Trophoblast cell (in vitro differentiated cells and primary cell): ENCODE measurements around the gene RNGTT.

ENCODE experiments used
- DNase-seq, 2 donors: peaks; one replicate each; pipeline ENCODE4 v3.0.0-alpha.2; 2016
- H2AFZ ChIP-seq: 2 replicates; pipeline ENCODE4 v1.6.1; 2013; ENCODE audit warnings: low read length, moderate library complexity, mild to moderate bottlenecking; ENCODE audit not compliant: insufficient read depth, poor library complexity
- H2AK5ac ChIP-seq: 2 replicates; pipeline ENCODE4 v1.6.1; 2013; ENCODE audit warnings: mild to moderate bottlenecking, low read length
- H2BK120ac ChIP-seq: 2 replicates; pipeline ENCODE4 v1.6.1; 2013; ENCODE audit warnings: low read length, mild to moderate bottlenecking, moderate library complexity; ENCODE audit not compliant: insufficient read depth, poor library complexity
- H2BK12ac ChIP-seq: 2 replicates; pipeline ENCODE4 v1.6.1; 2013; ENCODE audit warnings: mild to moderate bottlenecking, low read length, moderate library complexity
- H2BK5ac ChIP-seq: 2 replicates; pipeline ENCODE4 v1.6.1; 2013; ENCODE audit warnings: low read length, low read depth, moderate library complexity, mild to moderate bottlenecking; ENCODE audit not compliant: poor library complexity
- H3K14ac ChIP-seq: 2 replicates; pipeline ENCODE4 v1.6.1; 2013; ENCODE audit warnings: mild to moderate bottlenecking, low read length
- H3K18ac ChIP-seq: 2 replicates; pipeline ENCODE4 v1.6.1; 2013; ENCODE audit warnings: mild to moderate bottlenecking, low read length
- H3K23ac ChIP-seq: 2 replicates; pipeline ENCODE4 v1.6.1; 2013; ENCODE audit warnings: low read length
- H3K27ac ChIP-seq: 2 replicates; pipeline ENCODE4 v1.5.1; 2013; ENCODE audit warnings: low read depth, mild to moderate bottlenecking, inconsistent platforms, low read length, moderate library complexity
- H3K27me3 ChIP-seq: 2 replicates; pipeline ENCODE4 v1.6.1; 2013; ENCODE audit warnings: inconsistent platforms, mild to moderate bottlenecking, low read length, moderate library complexity; ENCODE audit not compliant: insufficient read depth
- H3K36me3 ChIP-seq, 2 experiments: 1 replicate in 1 of 2; 2 replicates in 1 of 2; pipeline ENCODE4 v1.6.1; 2013; ENCODE audit warnings: low read length in 2 of 2, mild to moderate bottlenecking in 2 of 2, moderate library complexity in 1 of 2; ENCODE audit not compliant: insufficient read depth in 2 of 2, control insufficient read depth in 1 of 2
- H3K4ac ChIP-seq: 2 replicates; pipeline ENCODE4 v1.6.1; 2013; ENCODE audit warnings: low read depth, mild to moderate bottlenecking, low read length, moderate library complexity
- H3K4me1 ChIP-seq, 2 experiments: 1 replicate in 1 of 2; 2 replicates in 1 of 2; pipeline ENCODE4 v1.6.1; 2013; ENCODE audit warnings: low read length in 2 of 2, mild to moderate bottlenecking in 2 of 2, moderate library complexity in 1 of 2; ENCODE audit not compliant: insufficient read depth in 2 of 2, control insufficient read depth in 1 of 2
- H3K4me2 ChIP-seq: 2 replicates; pipeline ENCODE4 v1.6.1; 2013; ENCODE audit warnings: inconsistent platforms, mild to moderate bottlenecking, low read length, moderate library complexity
- H3K4me3 ChIP-seq: 2 replicates; pipeline ENCODE4 v1.5.1; 2013; ENCODE audit warnings: mild to moderate bottlenecking, low read depth, low read length, inconsistent platforms
- H3K79me1 ChIP-seq: one replicate; pipeline ENCODE4 v1.6.1; 2013; ENCODE audit warnings: low read length
- H3K79me2 ChIP-seq: 2 replicates; pipeline ENCODE4 v1.6.1; 2013; ENCODE audit warnings: low read length, mild to moderate bottlenecking; ENCODE audit not compliant: control insufficient read depth, insufficient read depth, poor library complexity
- H3K9ac ChIP-seq: 2 replicates; pipeline ENCODE4 v1.6.1; 2013; ENCODE audit warnings: mild to moderate bottlenecking, low read length
- H3K9me3 ChIP-seq: 2 replicates; pipeline ENCODE4 v1.6.1; 2013; ENCODE audit warnings: low read depth, mild to moderate bottlenecking, control low read depth, inconsistent platforms, low read length; ENCODE audit not compliant: insufficient read depth
- H4K12ac ChIP-seq: 2 replicates; pipeline ENCODE4 v1.6.1; 2013; ENCODE audit warnings: low read depth, mild to moderate bottlenecking, low read length, moderate library complexity
- H4K8ac ChIP-seq: 2 replicates; pipeline ENCODE4 v1.6.1; 2013; ENCODE audit warnings: low read depth, mild to moderate bottlenecking, low read length, moderate library complexity
- H4K91ac ChIP-seq: one replicate; pipeline ENCODE4 v1.6.1; 2013; ENCODE audit warnings: low read depth, mild to moderate bottlenecking, low read length, moderate library complexity
- WGBS: extraction: QIAGEN DNeasy Blood & Tissue Kit; methylation state at CpG from one replicate; pipeline ENCODE4 v1.1.7; 2013; ENCODE audit warnings: missing lambda C conversion rate; ENCODE audit not compliant: insufficient read length, insufficient coverage; ENCODE audit errors: extremely low coverage; 5-methylcytosine and 5-hydroxymethylcytosine counted together

RNGTT gene

DNA sequence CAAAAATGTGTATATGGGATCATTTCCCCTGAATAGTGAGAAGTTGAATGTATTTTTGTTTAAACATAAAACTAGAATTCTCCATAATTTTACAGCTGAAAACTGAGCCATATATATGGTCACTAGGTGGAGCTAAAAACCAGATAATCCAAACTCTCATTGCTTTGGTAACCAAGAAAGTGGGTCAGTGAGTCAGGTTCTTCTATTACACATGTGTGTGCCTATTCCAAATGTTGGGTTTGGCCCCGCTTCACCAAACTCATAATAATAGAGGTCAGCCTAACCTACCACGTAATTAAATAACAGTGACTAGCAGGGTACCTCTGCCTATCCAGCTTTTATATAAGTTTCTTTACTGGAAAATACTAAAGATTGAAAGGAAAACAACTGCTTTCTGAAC, 19.3 kb upstream of the RNGTT start:
- Histone ChIP-seq H2BK5ac (no peak overlapping the region), H4K12ac (no peak overlapping the region), H3K18ac (no peak overlapping the region), H3K36me3 (no peaks in the 10 kb centered on the region), H2BK12ac (no peak overlapping the region), H4K91ac (no peak overlapping the region), H4K8ac (no peak overlapping the region), H3K23ac (no peak overlapping the region), H3K79me1 (no peaks in the 10 kb centered on the region), H3K27ac (no peak overlapping the region), H2BK120ac (no peak overlapping the region), H3K4ac (no peak overlapping the region), H3K4me1 (no peaks in the 10 kb centered on the region), H3K9me3 (no peaks in the 10 kb centered on the region), H2AFZ (no peak overlapping the region), H3K9ac (no peak overlapping the region), H3K79me2 (no peaks in the 10 kb centered on the region), H3K27me3 (no peaks in the 10 kb centered on the region), H3K4me3 (no peak overlapping the region), H3K14ac (no peak overlapping the region), H3K4me2 (no peak overlapping the region), H2AK5ac (no peak overlapping the region)
- no CpG with 5 or more reads among the region's 2 CpGs for WGBS
- peak in 1 of 2 donors; percentile 89 for DNase-seq

DNA sequence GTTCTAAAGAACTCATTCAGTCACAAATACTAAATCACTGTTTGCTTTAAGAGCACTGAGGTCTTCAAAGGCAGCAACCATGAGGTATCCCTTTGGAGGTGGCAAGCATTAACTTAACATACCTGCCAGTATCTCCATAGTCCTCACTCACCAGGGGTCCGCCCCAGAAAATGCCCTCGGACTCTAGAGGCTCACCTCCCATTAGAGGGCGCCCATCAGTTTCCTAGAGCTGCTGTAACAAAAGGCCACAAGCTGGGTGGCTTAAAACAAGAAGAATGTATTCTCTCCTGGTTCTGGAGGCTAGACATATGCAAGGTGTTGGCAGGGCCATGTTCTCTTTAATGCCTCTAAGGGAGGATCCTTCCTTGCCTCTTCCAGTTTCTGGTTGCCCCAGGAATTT, 12.0 kb upstream of the RNGTT start:
- Histone ChIP-seq H4K12ac (no peak overlapping the region), H3K9me3 (no peaks in the 10 kb centered on the region), H3K14ac (no peak overlapping the region), H3K27me3 (no peaks in the 10 kb centered on the region), H3K79me1 (peaks cover 1% of the 10 kb centered on the region), H2BK12ac (no peak overlapping the region), H2BK120ac (no peak overlapping the region), H2AK5ac (no peak overlapping the region), H3K23ac (no peak overlapping the region), H4K91ac (no peak overlapping the region), H3K18ac (no peak overlapping the region), H3K36me3 (no peaks in the 10 kb centered on the region), H2BK5ac (no peak overlapping the region), H3K9ac (no peak overlapping the region), H3K4me3 (no peak overlapping the region), H4K8ac (no peak overlapping the region), H3K4me2 (no peak overlapping the region), H3K4ac (no peak overlapping the region), H2AFZ (no peak overlapping the region), H3K27ac (no peak overlapping the region), H3K79me2 (no peaks in the 10 kb centered on the region), H3K4me1 (no peaks in the 10 kb centered on the region)
- DNase-seq, result no peak
- WGBS, result no CpG with 5 or more reads among the region's 3 CpGs

DNA sequence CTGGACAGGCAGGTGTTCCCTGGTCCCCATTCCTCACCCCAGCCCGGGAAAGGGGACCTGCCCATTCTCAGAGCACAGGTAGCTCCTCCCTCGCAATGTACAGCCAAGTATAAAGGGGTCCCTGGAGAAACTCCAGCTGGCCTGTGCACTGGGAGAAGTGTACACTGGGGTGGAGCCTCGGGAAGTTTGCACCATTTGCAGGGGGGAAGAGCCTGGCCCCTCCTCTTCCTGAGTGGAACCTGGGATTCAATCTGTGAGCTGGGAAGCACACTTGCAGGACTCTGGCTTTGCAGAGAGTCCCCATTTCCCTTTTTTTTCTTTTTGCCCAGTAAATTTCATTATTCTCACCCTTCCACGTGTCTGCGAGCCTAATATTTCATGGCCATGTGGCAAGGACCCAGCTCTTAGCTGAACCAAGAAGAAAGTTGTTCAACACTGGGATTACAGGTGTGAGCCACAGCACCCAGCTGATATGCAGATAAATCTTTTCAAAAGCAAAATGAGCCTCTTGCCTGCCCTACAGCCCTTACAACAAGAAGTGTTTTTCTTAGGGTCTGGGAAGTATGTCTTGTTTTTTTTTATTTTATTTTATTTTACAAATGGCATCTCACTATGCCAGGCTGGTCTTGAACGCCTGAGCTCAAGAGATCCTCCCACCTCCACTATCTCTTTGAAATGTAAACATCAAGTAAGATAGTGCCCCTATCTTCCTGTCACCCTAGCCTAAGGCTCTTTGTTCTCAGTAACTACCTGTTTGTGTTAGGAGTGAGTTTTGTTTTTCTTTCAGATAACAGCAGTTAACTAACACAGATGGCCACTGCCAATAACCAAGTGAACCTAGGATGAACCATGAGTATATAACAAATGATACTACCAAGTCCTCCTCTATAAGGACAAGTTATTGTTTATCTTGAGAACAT, 9.3 kb upstream of the RNGTT start:
- Histone ChIP-seq H2BK12ac (peak overlapping the region; percentile 74), H3K4me3 (no peak overlapping the region), H3K79me1 (peaks cover 1% of the 10 kb centered on the region), H3K4ac (no peak overlapping the region), H2BK5ac (peak overlapping the region; percentile 31), H3K9ac (no peak overlapping the region), H3K4me2 (no peak overlapping the region), H3K79me2 (no peaks in the 10 kb centered on the region), H4K12ac (peak overlapping the region; percentile 26), H3K27me3 (no peaks in the 10 kb centered on the region), H2AFZ (no peak overlapping the region), H3K9me3 (no peaks in the 10 kb centered on the region), H3K23ac (no peak overlapping the region), H2AK5ac (peak overlapping the region; percentile 37), H3K27ac (no peak overlapping the region), H3K4me1 (no peaks in the 10 kb centered on the region), H3K18ac (no peak overlapping the region), H3K14ac (no peak overlapping the region), H2BK120ac (peak overlapping the region; percentile 77), H4K8ac (no peak overlapping the region), H3K36me3 (no peaks in the 10 kb centered on the region), H4K91ac (no peak overlapping the region)
- DNase-seq, result peak in 1 of 2 donors; percentile 66
- no CpG with 5 or more reads among the region's 6 CpGs for WGBS

DNA sequence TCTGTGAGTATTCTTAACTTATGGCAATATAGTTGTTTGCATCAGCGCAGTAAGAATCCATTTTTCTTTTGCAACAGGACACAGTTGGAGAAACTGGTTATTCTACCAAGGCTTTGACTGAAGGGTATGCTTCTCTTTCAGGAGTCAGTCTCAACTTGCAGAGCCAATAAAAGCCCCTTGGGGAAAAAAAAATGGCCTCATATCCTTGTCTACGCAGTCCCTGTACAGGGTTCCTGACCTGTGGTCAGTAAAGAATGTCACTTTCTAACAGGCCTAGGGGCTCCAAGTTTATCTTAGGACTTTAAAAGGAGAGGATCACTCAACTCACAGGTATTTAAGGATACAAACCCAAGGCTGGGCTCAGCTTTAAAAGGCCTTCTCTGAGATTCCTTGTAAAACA, 6.9 kb upstream of the RNGTT start:
- Histone ChIP-seq H3K9ac (no peak overlapping the region), H3K79me2 (no peaks in the 10 kb centered on the region), H3K79me1 (peaks cover 1% of the 10 kb centered on the region), H2AK5ac (no peak overlapping the region), H2AFZ (no peak overlapping the region), H2BK5ac (no peak overlapping the region), H2BK120ac (no peak overlapping the region), H3K4me3 (no peak overlapping the region), H3K18ac (no peak overlapping the region), H3K23ac (no peak overlapping the region), H3K4me2 (no peak overlapping the region), H3K4me1 (no peaks in the 10 kb centered on the region), H4K91ac (no peak overlapping the region), H4K12ac (no peak overlapping the region), H3K36me3 (no peaks in the 10 kb centered on the region), H2BK12ac (no peak overlapping the region), H3K14ac (no peak overlapping the region), H3K4ac (no peak overlapping the region), H3K27me3 (no peaks in the 10 kb centered on the region), H3K9me3 (peaks cover 1% of the 10 kb centered on the region), H3K27ac (peak overlapping the region; percentile 79), H4K8ac (no peak overlapping the region)
- no CpG with 5 or more reads among the region's 2 CpGs for WGBS
- peak; percentile 87 to 96 for DNase-seq
